Muscle of back (tissue), 13 donors: ENCODE results near the gene PYY. TPM values are rescaled to one million over a fixed set of nuclear protein-coding genes. Genes with fewer than 3 reads are reported as not detected.
"Not testable (repeated sequence)": the region's sequence is repeated elsewhere in the genome, so short reads cannot be mapped to it uniquely, and the experiment has no call there.

Experiments
- DNase-seq, 3 donors: peaks; one replicate each; pipeline versions ENCODE4 v3.0.0 to v3.0.0-alpha.2; 2013
- long read RNA-seq, 9 donors: transcript quantifications; one replicate each; lab custom pipeline, GENCODE V29; 2026
- polyA plus RNA-seq, 10 donors: library from polyadenylated mRNA; unstranded; fragments of 120-200 nt; gene quantifications; one replicate each; pipeline ENCODE4 v1.2.1, GENCODE V29; 2013; ENCODE audit not compliant: insufficient read length in 10 of 10

PYY gene
- polyA plus RNA-seq: under 1 TPM in 3 of 10 donors, not detected in 7; 0.15 to 0.35 (median 0.22) TPM
- long read RNA-seq, donor 1: 0 reads
- long read RNA-seq, donor 2: 0 reads
- long read RNA-seq, donor 3: 0 reads
- long read RNA-seq, donor 4: 0 reads
- long read RNA-seq, donor 5: 0 reads
- long read RNA-seq, donor 6: 0 reads
- long read RNA-seq, donor 7: 0 reads
- long read RNA-seq, donor 8: 0 reads
- long read RNA-seq, donor 9: 0 reads

DNA sequence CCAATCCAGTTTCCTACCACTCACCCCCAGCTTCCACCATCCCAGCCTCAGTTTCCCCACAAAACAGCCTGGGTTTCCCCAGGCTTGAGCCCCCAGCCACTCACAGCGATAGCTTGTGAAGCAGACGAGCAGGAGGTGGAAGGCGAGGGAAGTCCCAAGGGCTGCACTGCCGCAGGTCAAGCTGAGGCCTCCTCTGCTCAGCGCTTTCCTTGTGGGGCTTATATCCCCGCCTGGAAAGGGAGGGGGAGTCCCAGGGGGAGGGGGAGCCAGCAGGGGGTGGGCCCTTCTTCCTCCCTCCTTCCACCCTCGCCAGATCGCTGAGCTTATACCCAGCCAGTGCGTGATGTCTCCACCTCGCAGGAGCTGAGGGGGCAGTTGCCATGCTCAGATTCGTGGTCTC lies at the start of gene PYY:
PYY (minus strand) TSS at position 195 of the 400 bp plus-strand sequence. CDS start 457 bp downstream, outside the sequence.
- DNase-seq: no peak

DNA sequence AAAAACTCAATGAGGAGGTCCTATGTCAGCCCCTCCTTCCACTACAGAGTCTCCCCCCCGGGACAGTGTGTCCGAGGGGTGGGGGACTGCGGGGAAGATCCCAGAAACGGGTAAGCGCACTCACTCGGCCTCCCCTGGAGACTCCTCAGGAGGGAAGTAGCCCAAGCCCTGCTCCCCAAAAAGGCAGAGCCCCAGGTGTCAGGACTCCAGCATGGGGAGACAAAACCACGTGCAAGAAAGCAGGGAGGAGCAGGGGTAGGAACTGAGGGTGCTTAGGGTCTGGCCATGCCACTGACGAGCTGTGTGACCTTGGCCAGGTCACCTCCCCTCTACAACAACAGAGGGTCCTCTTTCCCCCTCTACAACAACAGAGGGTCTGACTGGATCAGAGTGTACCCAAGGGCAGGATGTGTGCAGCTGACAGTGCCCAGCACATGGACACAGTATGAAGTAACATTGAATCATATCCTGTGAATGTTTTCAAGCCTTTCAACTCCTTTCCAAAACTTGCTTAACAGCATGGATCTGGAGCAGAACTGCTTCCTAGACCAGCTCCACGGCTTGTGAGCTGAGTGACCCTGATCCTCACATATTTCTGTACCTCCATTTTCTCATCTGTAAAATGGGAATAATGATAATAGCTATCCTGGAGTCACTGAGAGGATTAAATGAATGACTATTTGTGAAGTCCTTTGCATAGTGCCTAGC lies 48.6 kb upstream of the PYY start:
- peak in 1 of 3 donors; percentile 43 for DNase-seq

DNA sequence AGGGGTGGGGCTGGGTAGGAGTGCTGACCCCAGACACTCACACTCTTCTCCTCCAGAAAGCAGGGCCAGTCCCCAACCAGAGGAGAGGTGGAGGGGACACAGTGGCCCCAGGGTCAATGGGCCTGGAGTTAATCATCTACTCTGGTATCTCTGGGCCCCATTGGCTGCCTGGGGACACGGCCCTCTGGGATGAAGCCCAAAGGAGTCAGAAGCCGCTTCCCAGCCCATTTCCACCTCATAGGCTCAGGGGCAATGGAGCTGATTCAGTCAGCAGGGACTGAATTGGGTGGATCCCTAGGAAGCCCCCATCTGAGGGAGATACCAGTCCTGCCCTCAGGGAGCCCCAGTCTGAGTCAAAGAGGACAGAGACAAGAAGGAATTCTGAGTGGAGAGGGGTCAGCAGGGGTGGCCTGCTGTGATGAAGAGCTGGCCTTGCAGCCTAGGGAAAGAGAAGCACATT lies 47.8 kb upstream of the PYY start:
- no peak for DNase-seq

DNA sequence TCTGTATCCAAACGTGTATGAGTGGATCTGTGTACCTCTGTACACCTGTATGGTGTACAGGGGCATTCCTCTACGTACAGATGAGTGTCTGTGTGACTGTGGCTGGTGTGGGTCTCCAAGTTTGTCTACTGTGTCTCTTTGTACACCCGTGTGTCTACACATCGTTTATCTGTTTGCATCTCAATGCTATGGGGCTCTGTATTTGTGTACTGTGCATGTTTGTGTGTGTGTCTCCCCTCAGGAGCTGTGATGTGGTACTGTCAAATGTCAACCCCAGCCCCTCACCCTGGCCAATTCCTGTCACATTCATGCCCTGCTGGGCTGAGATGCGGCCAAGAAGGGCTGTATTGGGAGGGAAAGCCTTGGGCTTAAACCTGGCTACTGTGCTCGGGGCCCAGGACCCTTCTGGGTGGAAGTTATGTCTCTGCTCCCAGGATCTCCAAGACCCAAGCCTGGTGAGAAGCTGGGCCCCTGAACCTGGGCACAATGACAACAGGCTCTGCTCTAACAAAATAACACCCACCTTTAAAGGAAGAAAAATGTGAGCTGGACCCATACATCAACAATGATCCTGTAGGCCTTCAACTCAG lies 47.2 kb upstream of the PYY start:
- DNase-seq: no peak

DNA sequence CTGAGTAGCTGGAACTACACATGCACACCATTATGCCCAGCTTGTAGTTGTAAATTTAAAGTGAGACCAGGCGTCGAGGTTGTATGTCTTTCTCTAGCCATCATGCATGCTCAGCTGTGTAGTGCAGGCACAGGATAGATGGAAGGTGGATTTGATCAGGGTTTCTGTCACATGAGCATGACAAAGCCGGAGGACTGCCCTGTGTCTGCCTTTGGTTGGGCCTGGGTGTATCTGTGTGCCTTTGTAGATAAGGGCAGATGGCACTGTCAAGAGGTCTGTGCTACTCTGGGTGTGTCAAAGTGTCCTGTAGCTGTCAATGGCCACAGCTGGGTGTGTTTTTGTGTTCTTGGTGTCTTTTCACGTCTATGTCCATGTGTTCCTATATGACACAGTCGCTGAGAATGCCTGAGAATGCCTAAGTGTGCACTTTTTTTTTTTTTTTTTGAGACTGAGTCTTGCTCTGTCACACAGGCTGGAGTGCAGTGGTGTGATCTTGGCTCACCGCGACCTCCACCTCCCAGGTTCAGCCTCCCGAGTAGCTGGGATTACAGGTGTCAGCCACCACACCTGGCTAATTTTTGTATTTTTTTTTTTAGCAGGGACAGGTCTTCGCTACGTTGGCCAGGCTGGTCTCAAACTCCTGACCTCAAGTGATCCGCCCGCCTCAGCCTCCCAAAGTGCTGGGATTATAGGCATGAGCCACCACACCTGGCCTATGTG lies 46.6 kb upstream of the PYY start:
- DNase-seq: no peak

DNA sequence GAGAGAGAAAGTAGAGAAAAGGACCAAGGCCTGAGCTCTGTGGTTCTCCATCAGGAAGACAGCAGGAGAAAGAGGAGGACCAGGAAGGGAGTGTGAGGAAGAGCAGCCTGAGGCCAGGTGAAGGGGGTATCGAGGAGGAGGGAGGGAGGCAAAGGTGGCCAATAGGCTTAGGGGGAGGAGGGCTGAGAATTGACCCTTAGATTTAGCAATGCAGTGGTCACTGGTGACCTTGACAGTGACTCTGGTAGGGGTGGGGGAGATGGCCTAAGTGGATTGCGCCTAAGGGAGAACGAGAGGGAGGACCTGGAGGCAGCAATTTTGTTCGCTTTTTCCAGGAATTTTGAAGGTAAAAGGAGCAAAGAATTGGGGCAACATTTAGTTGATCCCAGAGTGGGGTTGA lies 45.3 kb upstream of the PYY start:
- DNase-seq: no peak

DNA sequence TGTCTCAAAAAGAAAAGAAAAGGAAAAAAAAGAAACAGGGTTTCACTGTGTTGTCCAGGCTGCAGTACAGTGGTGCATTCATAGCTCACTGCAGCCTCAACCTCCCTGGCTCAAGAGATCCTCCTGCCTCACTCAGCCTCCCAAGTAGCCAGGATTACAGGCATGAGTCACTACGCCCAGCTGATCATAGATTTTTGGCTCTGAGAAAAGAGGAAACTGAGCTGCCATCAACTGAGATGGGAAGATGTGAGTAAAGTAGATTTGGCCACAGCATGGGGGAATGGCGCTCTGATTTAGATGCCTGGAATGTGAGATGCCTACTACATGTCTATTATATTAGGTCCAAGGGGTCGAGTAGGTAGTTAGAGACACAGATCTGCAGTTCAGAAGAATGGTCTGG lies 44.8 kb upstream of the PYY start:
- peak in 1 of 3 donors; percentile 29 for DNase-seq

DNA sequence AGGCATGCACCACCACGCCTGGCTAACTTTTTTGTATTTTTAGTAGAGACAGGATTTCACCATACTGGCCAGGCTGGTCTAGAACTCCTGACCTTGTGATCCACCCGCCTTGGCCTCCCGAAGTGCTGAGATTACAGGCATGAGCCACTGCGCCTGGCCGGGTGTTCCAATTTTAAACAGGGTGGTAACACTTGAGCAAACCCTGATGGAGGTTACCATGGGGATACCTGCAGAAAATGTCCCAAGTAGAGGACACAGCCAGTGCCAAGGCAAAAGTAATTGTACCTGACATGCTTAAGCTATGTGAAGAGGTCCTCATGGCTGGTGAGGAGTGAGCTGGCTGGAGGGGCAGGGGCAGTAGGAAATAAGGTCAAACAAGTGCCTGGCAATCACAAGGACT lies 43.4 kb upstream of the PYY start:
- not testable (repeated sequence) for DNase-seq

DNA sequence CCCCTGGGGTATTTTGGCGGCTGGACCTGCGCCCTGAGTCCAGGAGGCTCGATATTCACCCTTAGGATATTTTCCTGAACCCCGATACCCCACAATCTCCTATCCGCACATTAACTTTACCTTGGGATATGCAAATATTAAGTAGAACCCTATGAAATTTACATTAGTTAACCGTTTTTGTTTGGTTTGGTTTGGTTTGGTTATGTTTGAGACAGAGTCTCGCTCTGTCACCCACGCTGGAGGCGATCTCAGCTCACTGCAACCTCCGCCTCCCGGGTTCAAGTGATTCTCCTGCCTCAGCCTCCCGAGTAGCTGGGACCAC lies 41.4 kb upstream of the PYY start:
- no peak for DNase-seq

DNA sequence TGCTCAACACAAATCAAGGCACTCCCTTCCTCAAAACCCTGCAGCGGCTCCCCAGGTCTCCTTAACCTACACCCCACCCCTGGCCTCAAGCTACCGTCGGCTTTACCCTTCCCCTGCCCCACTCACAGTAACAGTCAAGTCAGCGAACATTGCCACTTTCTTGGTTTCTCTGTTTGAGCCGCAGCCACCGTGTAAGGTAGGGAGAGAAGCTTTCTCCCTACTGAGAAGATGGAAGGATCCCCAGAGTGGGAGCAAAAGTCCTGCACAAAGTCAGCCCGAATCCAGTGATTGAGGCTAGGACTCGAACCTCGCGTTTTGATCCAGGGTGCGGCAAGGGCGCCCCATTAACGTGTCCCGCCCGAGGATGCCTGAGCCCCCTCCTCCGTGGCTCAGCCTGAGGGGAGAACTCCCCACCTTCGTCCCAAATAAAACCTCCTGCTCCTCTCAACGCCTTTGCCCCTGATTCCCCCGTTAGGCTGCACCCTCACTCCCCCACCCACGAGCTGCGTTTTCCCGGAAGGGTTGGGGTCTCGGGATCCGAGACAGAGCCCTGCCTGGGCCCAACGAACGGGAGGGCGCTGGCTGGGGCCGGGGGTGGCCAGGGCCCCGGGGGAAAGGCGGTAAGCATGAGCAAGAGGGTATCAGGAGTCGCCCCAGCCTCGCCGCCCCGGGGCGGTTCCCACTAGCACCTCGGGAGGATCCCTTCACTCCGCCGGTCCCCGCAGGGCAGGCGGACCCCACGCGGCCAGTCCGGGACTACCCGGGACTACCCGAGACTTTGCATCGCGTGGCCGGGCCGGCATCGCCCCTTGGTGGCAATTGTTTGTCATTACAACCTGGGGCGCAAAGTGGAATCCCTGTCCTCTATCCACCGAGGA lies 40.8 kb upstream of the PYY start:
- DNase-seq: peak in 1 of 3 donors; percentile 64

DNA sequence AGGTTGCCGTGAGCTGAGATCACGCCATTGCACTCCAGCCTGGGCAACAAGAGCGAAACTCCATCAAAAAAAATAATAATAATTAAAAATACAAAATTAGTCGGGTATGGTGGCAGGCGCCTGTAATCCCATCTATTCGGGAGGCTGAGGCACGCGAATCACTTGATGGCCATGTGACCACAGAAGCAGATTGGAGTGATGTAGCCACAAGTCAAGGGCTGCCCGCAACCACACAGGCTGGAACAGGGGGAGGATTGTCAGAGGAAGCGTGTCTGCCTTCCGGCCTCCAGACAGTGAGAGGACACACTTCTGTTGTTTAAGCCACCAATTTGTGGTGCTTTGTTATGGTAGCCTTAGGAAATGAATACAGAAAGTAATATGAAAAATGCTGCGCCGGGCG lies 38.9 kb upstream of the PYY start:
- DNase-seq: no peak

DNA sequence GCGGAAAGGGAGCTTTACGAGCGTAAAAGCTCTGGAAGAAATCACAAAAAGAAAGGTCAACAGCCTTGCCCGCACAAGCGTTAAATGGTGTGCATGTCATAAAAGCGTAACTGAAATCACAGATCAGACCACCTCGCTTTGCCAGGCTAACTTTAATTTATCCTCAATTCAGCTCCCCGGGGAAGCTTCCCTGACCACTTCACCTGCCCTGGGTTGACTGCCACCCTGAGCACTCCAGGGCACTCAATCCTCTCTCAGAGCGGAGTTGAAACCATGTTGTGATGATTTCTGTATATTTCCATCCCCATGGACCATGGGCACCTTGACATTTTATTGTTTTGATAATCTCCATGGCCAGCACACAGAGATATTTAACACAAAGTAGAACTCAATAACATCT lies 34.6 kb upstream of the PYY start:
- no peak for DNase-seq

DNA sequence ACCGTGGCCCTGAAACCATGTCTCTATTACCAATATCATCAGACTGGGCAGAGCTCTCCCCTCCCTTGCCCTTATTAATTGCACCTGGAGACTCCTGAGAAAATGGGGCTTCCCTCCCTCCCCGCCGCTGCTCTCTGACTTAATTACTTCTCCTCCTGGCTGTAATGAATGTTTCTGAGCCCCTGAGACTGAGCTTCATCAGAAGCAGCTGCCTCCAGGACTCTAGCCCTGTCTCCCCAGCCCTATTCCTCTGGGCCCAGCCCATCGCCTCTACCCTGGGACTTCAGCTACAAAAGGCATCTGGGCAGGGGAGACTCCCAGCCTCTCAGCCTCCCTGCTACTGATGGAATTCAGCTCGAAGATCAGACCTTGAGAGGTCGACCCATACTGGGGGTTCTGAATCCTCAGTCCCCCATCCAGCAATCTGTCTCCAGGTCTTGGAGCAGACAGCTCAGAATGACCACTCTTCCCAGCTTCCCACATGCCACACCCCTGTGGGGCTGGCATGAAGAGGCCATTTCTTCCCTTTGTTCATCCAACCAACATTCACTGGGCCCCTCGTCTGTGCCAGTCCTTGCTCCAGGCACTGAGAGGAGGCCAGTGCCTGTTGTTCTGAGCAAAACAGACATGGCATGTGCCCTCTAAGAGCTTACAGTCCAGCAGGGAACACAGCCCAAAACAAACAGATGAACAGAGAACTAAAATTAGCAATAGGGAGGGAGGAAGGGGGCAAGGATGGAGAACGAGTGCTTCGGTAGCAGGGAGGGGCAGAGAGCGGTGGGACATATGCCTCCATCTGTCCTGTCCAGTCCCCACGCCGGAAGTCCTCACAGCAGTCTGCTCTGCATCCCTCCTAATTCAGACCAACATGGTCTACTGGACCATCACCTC lies 33.6 kb upstream of the PYY start:
- DNase-seq: no peak

DNA sequence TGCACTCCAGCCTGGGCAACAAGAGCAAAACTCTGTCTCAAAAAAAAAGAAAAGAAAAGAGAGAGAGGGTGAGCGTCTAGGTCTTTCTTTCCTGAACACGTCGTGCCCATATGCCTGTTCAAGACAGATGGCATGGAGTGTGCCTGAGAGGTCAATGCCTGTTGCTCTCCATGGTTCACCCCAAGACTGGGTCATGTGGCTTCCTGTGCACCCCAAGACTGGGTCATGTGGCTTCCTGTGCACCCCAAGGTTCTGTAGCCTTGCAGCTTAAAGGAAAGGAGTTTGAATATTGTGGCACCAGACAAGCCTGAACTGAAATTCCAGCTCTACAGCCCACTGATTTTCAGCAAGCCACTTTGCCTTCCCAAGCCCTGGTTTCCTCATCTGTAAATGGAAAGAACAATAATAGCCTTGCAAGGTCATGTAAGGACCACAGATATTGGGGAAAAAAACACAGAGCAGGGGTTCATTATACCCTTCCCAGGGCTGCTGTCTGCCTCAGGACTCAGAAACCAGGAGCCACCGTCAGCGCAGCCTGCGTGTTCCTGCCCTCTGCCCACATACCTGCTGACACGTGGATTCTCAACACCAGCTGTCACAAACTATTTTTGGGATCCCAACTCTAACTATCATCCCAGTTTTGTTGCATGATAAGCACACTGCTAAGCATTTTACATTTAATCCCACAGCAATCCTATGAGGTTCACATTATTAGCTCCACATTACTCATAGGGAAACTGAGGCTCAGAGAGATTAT lies 32.7 kb upstream of the PYY start:
- no peak for DNase-seq

DNA sequence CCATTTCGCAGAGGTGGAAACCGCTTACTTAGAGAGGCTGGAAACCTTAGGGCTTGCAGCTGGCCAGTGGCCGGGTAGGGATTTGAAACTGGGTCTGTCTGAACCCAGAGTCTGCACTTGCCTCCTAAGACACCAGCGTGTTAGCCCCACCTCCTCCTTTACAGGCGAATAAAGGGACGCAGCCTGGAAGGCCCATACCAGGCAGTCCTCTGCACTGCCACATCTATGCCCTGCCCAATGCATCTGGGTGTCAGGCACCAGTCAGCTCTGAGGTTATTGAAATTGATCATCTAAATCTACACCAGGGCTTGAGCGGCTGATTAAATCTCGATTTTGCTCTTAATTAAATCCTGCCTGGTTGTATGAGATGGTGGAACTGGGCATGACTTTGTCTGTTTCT lies 30.8 kb upstream of the PYY start:
- DNase-seq: no peak

DNA sequence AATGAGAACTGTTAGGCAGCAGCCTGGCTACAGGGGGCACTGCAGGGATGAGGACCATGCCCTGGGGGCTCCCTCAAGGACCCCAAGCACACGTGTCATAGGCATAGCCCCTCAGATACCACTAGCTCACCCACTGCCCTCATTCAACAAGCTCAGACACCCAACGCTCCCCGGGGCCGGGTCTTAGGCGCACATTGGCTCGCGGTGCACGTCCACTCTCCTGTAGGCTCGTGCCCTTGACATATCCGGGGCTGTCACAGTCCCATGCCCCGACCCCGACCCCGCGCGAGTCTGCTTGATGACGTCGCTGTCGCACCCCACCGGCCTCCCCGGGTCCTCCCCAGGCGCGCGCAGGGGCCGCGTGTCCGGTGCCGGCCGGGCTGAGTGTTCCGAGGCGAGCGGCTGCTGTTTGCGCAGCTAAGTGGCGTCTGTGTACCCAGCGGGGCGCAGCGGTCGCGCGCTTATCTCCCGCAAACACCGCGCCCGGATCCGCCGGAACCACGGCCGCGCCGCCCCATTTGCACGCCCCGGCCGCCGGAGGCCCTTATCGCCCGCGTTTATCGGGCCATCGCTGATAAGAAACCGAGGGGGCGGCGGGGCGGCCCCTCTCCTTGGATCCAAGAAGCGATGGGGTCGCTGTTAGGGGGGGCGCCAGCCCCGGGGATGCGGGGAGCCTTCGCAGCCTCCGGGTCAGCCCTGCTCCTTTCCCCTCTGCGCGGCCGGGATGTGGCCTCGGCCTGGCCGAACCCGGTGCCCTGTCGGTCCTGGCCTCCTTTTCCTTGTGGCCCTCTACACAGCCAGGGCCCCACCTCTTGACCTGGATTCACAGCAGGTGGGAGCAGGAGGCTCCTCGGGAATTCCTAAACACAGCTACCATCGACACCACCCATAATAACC lies 30.0 kb upstream of the PYY start:
- DNase-seq: peak in 1 of 3 donors; percentile 53

DNA sequence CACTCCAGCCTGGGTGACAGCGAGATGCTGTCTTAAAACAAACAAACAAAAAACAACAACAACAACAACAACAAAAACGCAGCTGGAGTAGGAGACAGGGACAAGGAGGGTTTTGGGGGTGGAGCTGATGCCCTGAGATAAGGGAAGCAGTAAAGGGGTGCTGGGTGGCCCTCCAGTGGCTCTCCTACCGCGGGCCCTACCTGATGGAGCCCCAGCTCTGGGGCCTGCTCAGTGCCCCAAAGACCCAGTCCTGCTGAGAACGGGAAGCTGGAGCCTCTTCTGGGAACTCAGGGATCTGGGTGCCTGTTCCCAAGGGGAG lies 29.4 kb upstream of the PYY start:
- DNase-seq: no peak

DNA sequence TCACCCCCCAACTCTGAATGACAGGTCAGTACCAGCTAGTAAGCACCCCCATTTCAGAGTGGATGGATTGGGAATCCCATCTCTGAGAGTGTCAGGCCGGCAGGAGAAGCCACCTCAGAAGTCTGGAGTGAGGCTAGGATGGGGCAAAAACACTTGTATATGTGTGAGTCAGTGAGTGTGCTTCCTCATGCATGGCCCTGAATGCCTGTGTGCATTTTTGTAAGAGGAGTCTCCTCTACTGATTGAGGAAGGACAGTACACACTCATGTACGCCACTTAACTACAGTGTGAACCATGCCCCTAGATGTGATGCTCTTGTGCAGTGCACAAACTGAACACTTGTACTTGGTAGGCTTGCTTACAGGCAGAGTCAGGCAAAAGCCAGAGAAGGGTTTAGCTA lies 28.4 kb upstream of the PYY start:
- DNase-seq: no peak

DNA sequence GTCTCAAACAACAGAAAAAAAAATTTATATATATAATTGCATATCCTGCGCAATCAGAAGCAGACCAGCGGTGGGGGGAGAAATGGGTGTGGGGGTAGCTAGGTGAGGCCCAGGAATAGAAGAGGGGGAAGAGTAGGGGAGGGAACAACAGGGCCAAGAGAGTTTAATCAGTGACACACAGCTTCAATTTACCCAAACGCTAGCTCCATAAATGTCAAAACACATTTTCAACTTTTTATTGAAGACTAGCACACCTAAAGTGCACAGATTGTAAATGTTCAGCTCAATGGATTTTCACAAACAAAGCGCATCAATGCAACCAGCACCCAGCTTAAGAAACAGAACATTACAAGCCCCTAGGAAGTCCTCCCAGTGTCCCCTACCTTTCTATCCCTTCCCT lies 25.9 kb upstream of the PYY start:
- no peak for DNase-seq
